Stimulated activated CD8-positive, alpha-beta memory T cell treated with anti-CD3 and anti-CD28 coated beads, Interleukin-12 subunit alpha, Interleukin-12 subunit beta, amount 100 ng/mL, for 24 hours (primary cell): ENCODE results near the gene SIN3B.
A peak's percentile ranks its signal among the peaks of the same experiment; 100 is the strongest.
"Not testable (repeated sequence)": the region's sequence is repeated elsewhere in the genome, so short reads cannot be mapped to it uniquely, and the experiment has no call there.

Source experiments
- DNase-seq: peaks from one replicate; pipeline ENCODE4 v3.0.0-alpha.2; 2020; ENCODE audit errors: extremely low read depth

SIN3B gene

GRCh38 chr19:16829010-16829821, at the start of gene SIN3B:
Gene SIN3B, plus strand, starts transcription at chr19:16829398. Its CDS starts 23 bp downstream, at chr19:16829421.
- peak; percentile 58 for DNase-seq

GRCh38 chr19:16779539-16780163, 49.5 kb upstream of the SIN3B start:
- DNase-seq: no peak

- no peak for DNase-seq
Observed at GRCh38 chr19:16782719-16783118, 46.5 kb upstream of the SIN3B start.

- no peak for DNase-seq
Observed at GRCh38 chr19:16788479-16788878, 40.7 kb upstream of the SIN3B start.

- DNase-seq: no peak
Observed at GRCh38 chr19:16789238-16789637, 40.0 kb upstream of the SIN3B start.

GRCh38 chr19:16790051-16790450, 39.1 kb upstream of the SIN3B start:
- DNase-seq: no peak

GRCh38 chr19:16791942-16792341, 37.3 kb upstream of the SIN3B start:
- no peak for DNase-seq

GRCh38 chr19:16794456-16795441, 34.4 kb upstream of the SIN3B start:
- DNase-seq: no peak

- no peak for DNase-seq
Observed at GRCh38 chr19:16795731-16796130, 33.5 kb upstream of the SIN3B start.

GRCh38 chr19:16797876-16798275, 31.3 kb upstream of the SIN3B start:
- no peak for DNase-seq

GRCh38 chr19:16798326-16798725, 30.9 kb upstream of the SIN3B start:
- not testable (repeated sequence) for DNase-seq

GRCh38 chr19:16799740-16800139, 29.5 kb upstream of the SIN3B start:
- no peak for DNase-seq

- DNase-seq: no peak
Observed at GRCh38 chr19:16801600-16802013, 27.6 kb upstream of the SIN3B start.

GRCh38 chr19:16804176-16804575, 25.0 kb upstream of the SIN3B start:
- DNase-seq: no peak

GRCh38 chr19:16807549-16808284, 21.5 kb upstream of the SIN3B start:
- no peak for DNase-seq

GRCh38 chr19:16814526-16815100, 14.6 kb upstream of the SIN3B start:
- DNase-seq: no peak

- no peak for DNase-seq
Observed at GRCh38 chr19:16820056-16820455, 9.1 kb upstream of the SIN3B start.

- DNase-seq: no peak
Observed at GRCh38 chr19:16821081-16821480, 8.1 kb upstream of the SIN3B start.

GRCh38 chr19:16822648-16823047, 6.5 kb upstream of the SIN3B start:
- no peak for DNase-seq

GRCh38 chr19:16824658-16825311, 4.4 kb upstream of the SIN3B start:
- DNase-seq: no peak
